Gastroesophageal sphincter (tissue), 4 donors: ENCODE results near the gene EHD3. TPM values are rescaled to one million over a fixed set of nuclear protein-coding genes. Genes with fewer than 3 reads are reported as not detected.

ENCODE experiments used
- ATAC-seq: fragments of 150-250 bp; one replicate; pipeline ENCODE4 v1.9.1; 2016; ENCODE audit warnings: mild to moderate bottlenecking, moderate library complexity
- H3K27ac ChIP-seq, 4 donors: fragments of 200-600 bp; sonication (generic) in 3 of 4; 1 replicate in 3 of 4; 2 replicates in 1 of 4; pipeline ENCODE4 v1.5.1; 2016 to 2019
- H3K27me3 ChIP-seq: fragments of 200-600 bp; sonication (generic); one replicate; pipeline ENCODE4 v1.5.1; 2019
- H3K36me3 ChIP-seq, 2 donors: fragments of 200-600 bp; sonication (generic); one replicate each; pipeline ENCODE4 v1.5.1; 2019; ENCODE audit warnings: control low read depth in 1 of 2
- H3K4me1 ChIP-seq, 3 donors: fragments of 200-600 bp; sonication (generic); 1 replicate in 2 of 3; 2 replicates in 1 of 3; pipeline ENCODE4 v1.5.1; 2016 to 2019; ENCODE audit warnings: control low read depth in 2 of 3
- H3K4me3 ChIP-seq, 2 donors: fragments of 200-600 bp; sonication (generic); one replicate each; pipeline ENCODE4 v1.5.1; 2019; ENCODE audit warnings: mild to moderate bottlenecking in 1 of 2, moderate library complexity in 1 of 2
- H3K9me3 ChIP-seq, 3 donors: fragments of 200-600 bp; sonication (generic); one replicate each; pipeline ENCODE4 v1.5.1; 2017 to 2019; ENCODE audit warnings: control low read depth in 2 of 3
- EP300 ChIP-seq: sonication (generic); formaldehyde crosslinking; IDR thresholded peaks from one replicate; pipeline ENCODE4 v1.6.1; 2017; ENCODE audit warnings: antibody characterized with exemption, mild to moderate bottlenecking
- POLR2A ChIP-seq, 2 donors: fragments of 450-650 bp; IDR thresholded peaks; one replicate each; pipeline ENCODE4 v1.6.1; 2017; ENCODE audit warnings: antibody characterized with exemption in 2 of 2, mild to moderate bottlenecking in 2 of 2, moderate library complexity in 1 of 2
- POLR2AphosphoS5 ChIP-seq: sonication (generic); formaldehyde crosslinking; IDR thresholded peaks from one replicate; pipeline ENCODE4 v1.6.1; 2017; ENCODE audit warnings: antibody characterized with exemption
- WGBS, 2 donors: methylation state at CpG; one replicate each; pipeline ENCODE4 v1.1.5; 2018; ENCODE audit warnings: low coverage in 1 of 2; 5-methylcytosine and 5-hydroxymethylcytosine counted together
- total RNA-seq, 4 donors: library from RNA; depleted of rRNA; stranded (reverse); fragments of >200 nt; gene quantifications; one replicate each; pipeline ENCODE4 v1.1.0, GENCODE V29; 2016
- TF ChIP-seq, protein P1 (sequence below), 4 experiments: fragments of 200-600 bp in 2 of 4; fragments of 450-650 bp in 2 of 4; sonication (generic) in 1 of 4; IDR thresholded peaks; one replicate each; pipeline ENCODE4 v1.5.1; 2017 to 2019; ENCODE audit warnings: antibody characterized with exemption in 4 of 4, mild to moderate bottlenecking in 2 of 4, moderate library complexity in 2 of 4

EHD3 gene
- total RNA-seq, 4 donors from 2014 or later = 3.8 to 8.4 (median 4.9) TPM

DNA sequence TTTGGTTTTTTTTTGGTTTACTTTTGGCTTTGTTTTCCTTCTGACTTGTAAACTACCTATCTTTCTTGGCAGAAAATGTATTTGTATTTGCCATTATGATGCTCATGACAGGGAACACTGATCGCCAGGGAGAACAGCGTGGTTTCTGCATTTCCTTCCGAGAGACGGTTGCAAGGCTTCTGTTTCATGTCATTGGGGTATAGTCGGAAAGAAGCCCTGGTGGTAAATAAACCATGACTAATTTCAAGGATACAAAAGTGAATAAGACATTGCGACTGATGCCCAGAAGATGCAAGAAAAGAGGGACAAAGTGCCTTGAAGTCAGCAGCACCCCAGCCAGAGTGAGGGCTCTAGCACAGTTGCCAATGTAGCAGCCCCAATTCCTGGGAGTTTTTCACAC lies 12.4 kb upstream of the EHD3 start:
- TF ChIP-seq, protein P1, sequence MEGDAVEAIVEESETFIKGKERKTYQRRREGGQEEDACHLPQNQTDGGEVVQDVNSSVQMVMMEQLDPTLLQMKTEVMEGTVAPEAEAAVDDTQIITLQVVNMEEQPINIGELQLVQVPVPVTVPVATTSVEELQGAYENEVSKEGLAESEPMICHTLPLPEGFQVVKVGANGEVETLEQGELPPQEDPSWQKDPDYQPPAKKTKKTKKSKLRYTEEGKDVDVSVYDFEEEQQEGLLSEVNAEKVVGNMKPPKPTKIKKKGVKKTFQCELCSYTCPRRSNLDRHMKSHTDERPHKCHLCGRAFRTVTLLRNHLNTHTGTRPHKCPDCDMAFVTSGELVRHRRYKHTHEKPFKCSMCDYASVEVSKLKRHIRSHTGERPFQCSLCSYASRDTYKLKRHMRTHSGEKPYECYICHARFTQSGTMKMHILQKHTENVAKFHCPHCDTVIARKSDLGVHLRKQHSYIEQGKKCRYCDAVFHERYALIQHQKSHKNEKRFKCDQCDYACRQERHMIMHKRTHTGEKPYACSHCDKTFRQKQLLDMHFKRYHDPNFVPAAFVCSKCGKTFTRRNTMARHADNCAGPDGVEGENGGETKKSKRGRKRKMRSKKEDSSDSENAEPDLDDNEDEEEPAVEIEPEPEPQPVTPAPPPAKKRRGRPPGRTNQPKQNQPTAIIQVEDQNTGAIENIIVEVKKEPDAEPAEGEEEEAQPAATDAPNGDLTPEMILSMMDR (IDR thresholded peaks at IDR 0.05) = no peak
- TF ChIP-seq POLR2A (IDR thresholded peaks at IDR 0.05) (no peak), POLR2AphosphoS5 (no peak), EP300 (no peak)
- no peaks in the 10 kb centered on the region for H3K9me3 ChIP-seq
- no peaks in the 10 kb centered on the region for H3K36me3 ChIP-seq
- no peak for ATAC-seq
- 69 to 70% methylated on average over 2 to 5 of the region's 6 CpGs for WGBS, 2 donors
- H3K4me1 ChIP-seq = no peaks in the 10 kb centered on the region
- H3K4me3 ChIP-seq = no peak overlapping the region
- H3K27me3 ChIP-seq = peaks cover 27% of the 10 kb centered on the region
- no peak overlapping the region for H3K27ac ChIP-seq

DNA sequence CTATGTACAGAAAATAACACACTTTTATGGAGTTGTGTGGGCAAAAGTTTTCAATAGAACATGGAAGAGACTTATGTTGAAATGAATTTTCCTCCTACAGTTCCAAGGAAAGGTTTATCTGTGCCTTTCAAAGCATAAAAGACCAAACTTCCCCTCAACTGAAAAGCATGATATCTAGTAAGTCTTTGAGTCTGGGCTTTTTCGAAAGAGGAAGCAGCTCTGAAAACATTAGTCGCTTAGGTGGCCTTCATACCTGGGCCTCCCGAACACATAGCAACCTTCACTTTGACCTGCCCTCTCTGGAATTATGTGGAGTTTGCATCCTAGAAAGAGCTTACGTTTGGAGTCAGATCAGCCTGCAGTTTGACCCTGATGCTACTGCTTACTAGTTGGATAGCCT lies 11.9 kb upstream of the EHD3 start:
- Histone ChIP-seq H3K9me3 (no peaks in the 10 kb centered on the region), H3K4me1 (no peaks in the 10 kb centered on the region), H3K27me3 (peaks cover 30% of the 10 kb centered on the region), H3K36me3 (no peaks in the 10 kb centered on the region), H3K27ac (no peak overlapping the region), H3K4me3 (no peak overlapping the region)
- TF ChIP-seq, protein P1 (IDR thresholded peaks at IDR 0.05) = no peak
- TF ChIP-seq EP300 (no peak), POLR2A (IDR thresholded peaks at IDR 0.05) (no peak), POLR2AphosphoS5 (no peak)
- ATAC-seq = no peak
- WGBS, 2 donors = 75 to 83% methylated on average over 2 to 4 of the region's 4 CpGs

DNA sequence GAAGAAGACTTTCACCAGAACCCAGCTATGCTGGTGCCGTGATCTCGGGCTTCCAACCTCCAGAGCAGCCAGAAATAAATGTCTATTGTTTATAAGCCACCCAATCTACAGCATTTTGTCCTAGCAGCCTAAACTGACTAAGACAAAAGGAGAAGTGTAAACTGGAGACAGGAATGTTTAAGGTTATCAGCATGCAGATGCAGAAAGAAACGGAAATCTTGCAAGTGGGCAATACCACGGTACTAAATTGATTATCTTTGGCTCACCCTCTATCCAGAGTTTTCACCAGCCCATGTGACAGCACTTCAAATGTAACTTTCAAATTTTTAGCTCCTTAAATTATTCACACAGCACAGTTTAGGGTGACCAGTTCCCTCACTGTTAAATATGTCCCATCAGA lies 10.9 kb upstream of the EHD3 start:
- no peaks in the 10 kb centered on the region for H3K36me3 ChIP-seq
- H3K4me1 ChIP-seq = no peaks in the 10 kb centered on the region
- H3K27me3 ChIP-seq = peaks cover 34% of the 10 kb centered on the region
- H3K4me3 ChIP-seq = no peak overlapping the region
- TF ChIP-seq, protein P1 (IDR thresholded peaks at IDR 0.05) = no peak
- no peak for TF ChIP-seq EP300
- TF ChIP-seq POLR2AphosphoS5 = no peak
- TF ChIP-seq POLR2A (IDR thresholded peaks at IDR 0.05) = no peak
- no peak for ATAC-seq
- 63 to 69% methylated on average over 2 to 4 of the region's 4 CpGs for WGBS, 2 donors
- H3K27ac ChIP-seq = no peak overlapping the region
- no peaks in the 10 kb centered on the region for H3K9me3 ChIP-seq

DNA sequence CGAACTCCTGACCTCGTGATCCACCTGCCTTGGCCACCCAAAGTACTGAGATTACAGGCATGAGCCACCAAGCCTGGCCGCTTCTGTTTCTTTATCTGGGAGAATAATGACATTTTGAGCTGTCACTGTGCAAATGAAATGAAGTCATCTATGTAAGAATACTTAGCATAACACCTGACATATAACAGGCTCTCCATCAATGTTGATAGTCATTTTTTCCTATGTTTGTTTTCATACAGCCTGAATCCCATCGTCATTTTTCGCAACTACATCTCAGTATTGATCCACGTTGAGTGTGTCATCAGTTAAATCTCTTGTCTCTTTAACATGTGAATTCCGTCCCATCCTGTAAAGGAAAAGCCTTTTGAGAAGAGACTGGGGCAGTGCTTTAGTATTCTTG lies 10.2 kb upstream of the EHD3 start:
- no peak overlapping the region for H3K4me3 ChIP-seq
- peaks cover 29% of the 10 kb centered on the region for H3K27me3 ChIP-seq
- no peak overlapping the region for H3K27ac ChIP-seq
- ATAC-seq = no peak
- H3K4me1 ChIP-seq = no peaks in the 10 kb centered on the region
- TF ChIP-seq POLR2A (IDR thresholded peaks at IDR 0.05) = no peak
- TF ChIP-seq, protein P1 (IDR thresholded peaks at IDR 0.05) = no peak
- TF ChIP-seq EP300 = no peak
- no peak for TF ChIP-seq POLR2AphosphoS5
- H3K36me3 ChIP-seq = no peaks in the 10 kb centered on the region
- no peaks in the 10 kb centered on the region for H3K9me3 ChIP-seq
- WGBS, 2 donors = 85 to 87% methylated on average over 5 to 7 of the region's 7 CpGs

DNA sequence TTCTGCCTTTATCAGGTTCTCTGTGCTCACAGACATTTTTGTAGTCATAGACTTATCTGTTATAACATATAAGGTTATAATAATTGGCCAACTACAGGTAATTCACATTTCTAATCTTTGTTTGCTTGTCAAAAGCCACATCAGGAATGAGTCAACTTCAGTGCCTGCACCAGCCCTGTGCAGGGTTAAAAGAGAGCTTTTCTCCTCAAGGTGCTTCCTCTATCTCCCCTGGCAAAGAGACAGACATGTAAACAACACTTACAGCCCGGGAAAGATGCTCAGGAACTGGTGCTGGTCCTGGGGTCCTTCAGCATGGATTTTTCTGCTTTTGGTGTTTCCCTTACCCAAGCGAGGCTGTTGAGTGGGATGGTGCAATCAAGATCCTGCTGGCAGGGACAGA lies 7.7 kb upstream of the EHD3 start:
- Histone ChIP-seq H3K4me1 (no peaks in the 10 kb centered on the region), H3K27ac (no peak overlapping the region), H3K36me3 (no peaks in the 10 kb centered on the region), H3K9me3 (no peaks in the 10 kb centered on the region), H3K27me3 (peaks cover 28% of the 10 kb centered on the region), H3K4me3 (no peak overlapping the region)
- 29% methylated on average over 2 of the region's 2 CpGs; no CpG with 5 or more reads in 1 of the 2 donors for WGBS, 2 donors
- ATAC-seq = no peak
- TF ChIP-seq POLR2A (IDR thresholded peaks at IDR 0.05) = no peak
- no peak for TF ChIP-seq EP300
- TF ChIP-seq, protein P1 (IDR thresholded peaks at IDR 0.05) = no peak
